RWPE2 (cell line): Measurements from ENCODE around the gene HEXD.

Experiments used
- ATAC-seq: fragments of 200-7000 bp; cut with Tn5 transposase; 3 replicates; pipeline ENCODE4 v1.9.1; 2021; ENCODE audit warnings: low read depth
- DNase-seq: peaks from one replicate; pipeline ENCODE4 v3.0.0-alpha.2; 2020; ENCODE audit warnings: low spot score
- H3K27ac ChIP-seq: fragments of 450-650 bp; 2 replicates; pipeline ENCODE4 v1.5.1; 2017; ENCODE audit warnings: mild to moderate bottlenecking; ENCODE audit not compliant: poor library complexity, severe bottlenecking
- H3K27me3 ChIP-seq: fragments of 250-450 bp; sonication (Bioruptor Pico); 2 replicates; pipeline ENCODE4 v1.5.1; 2021; ENCODE audit warnings: mild to moderate bottlenecking, moderate library complexity; ENCODE audit not compliant: insufficient read depth, poor library complexity, severe bottlenecking
- H3K36me3 ChIP-seq: fragments of 250-450 bp; sonication (Bioruptor Pico); 2 replicates; pipeline ENCODE4 v1.5.1; 2020; ENCODE audit warnings: low read depth, mild to moderate bottlenecking, moderate library complexity
- H3K4me1 ChIP-seq: fragments of 250-450 bp; sonication (Bioruptor Pico); 2 replicates; pipeline ENCODE4 v1.5.1; 2021; ENCODE audit warnings: mild to moderate bottlenecking, moderate library complexity; ENCODE audit not compliant: insufficient read depth, poor library complexity, severe bottlenecking
- H3K4me3 ChIP-seq: fragments of 250-450 bp; sonication (Bioruptor Pico); 2 replicates; pipeline ENCODE4 v1.5.1; 2021; ENCODE audit warnings: mild to moderate bottlenecking, moderate library complexity; ENCODE audit not compliant: severe bottlenecking
- H3K9me3 ChIP-seq: fragments of 250-450 bp; sonication (Bioruptor Pico); 2 replicates; pipeline ENCODE4 v1.5.1; 2021; ENCODE audit warnings: mild to moderate bottlenecking, moderate library complexity; ENCODE audit not compliant: severe bottlenecking
- TF ChIP-seq, protein P1 (sequence below): fragments of 450-650 bp; IDR thresholded peaks from one replicate; pipeline ENCODE4 v1.5.1; 2017; ENCODE audit warnings: mild to moderate bottlenecking, moderate library complexity; ENCODE audit not compliant: poor library complexity, severe bottlenecking

HEXD gene

DNA sequence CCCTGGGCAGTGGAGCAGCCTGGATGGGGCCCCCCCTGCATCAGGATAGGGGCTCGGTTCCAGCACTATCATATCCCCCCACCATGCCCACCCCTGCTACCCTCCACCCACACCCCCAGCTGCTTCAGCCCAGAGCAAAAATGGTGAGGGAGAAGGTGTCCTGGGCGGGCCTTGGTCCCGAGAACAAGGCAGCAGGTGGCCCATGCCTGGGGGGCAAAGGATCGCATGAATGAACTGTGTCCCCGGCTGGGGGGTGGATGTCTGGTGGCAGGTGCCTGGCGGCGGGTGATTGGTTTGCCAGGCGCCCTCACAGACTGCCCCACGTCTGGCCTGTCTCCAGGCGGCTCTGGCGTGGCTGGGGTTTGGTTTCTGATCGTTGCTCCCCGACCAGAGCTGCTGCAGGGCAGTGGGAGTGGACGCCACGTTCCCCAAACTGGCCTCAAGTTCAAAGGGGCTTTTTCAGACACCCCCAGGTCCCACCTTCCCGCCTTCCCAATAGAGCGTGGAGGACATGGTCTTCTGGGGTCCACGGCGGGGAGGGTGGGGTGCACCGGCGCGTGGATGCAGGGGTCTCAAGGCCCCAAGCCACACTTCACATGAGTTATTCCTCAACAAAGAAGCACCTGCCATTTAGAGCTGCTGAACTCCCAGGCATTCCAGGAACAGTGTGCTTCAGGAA, 34.0 kb upstream of the HEXD start:
- Histone ChIP-seq H3K4me3 (no peak overlapping the region), H3K27ac (peak overlapping the region; percentile 4), H3K27me3 (peaks cover 9% of the 10 kb centered on the region), H3K4me1 (peaks cover 10% of the 10 kb centered on the region), H3K9me3 (no peaks in the 10 kb centered on the region), H3K36me3 (no peaks in the 10 kb centered on the region)
- TF ChIP-seq, protein P1, sequence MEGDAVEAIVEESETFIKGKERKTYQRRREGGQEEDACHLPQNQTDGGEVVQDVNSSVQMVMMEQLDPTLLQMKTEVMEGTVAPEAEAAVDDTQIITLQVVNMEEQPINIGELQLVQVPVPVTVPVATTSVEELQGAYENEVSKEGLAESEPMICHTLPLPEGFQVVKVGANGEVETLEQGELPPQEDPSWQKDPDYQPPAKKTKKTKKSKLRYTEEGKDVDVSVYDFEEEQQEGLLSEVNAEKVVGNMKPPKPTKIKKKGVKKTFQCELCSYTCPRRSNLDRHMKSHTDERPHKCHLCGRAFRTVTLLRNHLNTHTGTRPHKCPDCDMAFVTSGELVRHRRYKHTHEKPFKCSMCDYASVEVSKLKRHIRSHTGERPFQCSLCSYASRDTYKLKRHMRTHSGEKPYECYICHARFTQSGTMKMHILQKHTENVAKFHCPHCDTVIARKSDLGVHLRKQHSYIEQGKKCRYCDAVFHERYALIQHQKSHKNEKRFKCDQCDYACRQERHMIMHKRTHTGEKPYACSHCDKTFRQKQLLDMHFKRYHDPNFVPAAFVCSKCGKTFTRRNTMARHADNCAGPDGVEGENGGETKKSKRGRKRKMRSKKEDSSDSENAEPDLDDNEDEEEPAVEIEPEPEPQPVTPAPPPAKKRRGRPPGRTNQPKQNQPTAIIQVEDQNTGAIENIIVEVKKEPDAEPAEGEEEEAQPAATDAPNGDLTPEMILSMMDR, result no peak
- ATAC-seq (no peak), DNase-seq (peak; percentile 64)

DNA sequence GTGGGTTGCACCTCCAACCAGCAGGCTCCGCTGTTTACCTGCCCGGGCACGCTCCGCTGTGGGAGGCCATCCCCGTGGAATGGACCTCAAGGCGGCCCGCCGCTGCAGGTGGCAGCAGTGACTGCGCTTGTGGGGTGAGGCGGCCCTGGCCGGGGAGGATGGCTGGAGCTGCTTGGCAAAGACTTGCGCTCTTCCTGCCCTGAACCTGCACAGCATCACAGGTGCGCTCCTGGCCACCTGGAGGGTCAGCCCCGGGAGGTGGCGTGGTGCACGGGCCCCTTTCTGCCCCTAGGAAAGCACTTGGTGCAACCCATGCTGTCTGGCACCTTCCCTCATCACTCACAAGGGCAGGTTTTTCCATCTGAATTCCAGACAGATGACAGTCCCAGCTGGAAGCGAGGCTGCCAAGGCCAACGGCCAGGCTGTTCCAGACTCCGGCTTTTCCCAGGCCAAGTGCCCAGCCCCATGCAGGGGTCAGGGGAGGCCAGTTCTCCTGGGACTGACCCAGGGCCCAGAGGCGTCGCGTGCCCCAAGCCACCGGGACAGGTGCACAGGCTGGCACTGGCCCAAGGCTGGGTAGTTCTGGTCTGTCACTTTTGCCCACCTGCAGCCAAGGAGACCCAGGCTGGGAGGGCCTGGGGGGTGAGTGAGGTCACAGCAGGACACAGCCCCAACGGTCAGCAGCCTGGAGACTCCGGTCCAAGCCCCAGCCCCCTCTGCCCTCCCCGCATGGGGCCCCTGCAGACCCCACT, 33.2 kb upstream of the HEXD start:
- peak; percentile 88 for ATAC-seq
- H3K4me1 ChIP-seq, result peaks cover 10% of the 10 kb centered on the region
- DNase-seq, result peak; percentile 93
- H3K36me3 ChIP-seq, result no peaks in the 10 kb centered on the region
- no peaks in the 10 kb centered on the region for H3K9me3 ChIP-seq
- peak overlapping the region; percentile 4 for H3K4me3 ChIP-seq
- TF ChIP-seq, protein P1, result peak; percentile 83
- peak overlapping the region; percentile 4 for H3K27ac ChIP-seq
- peaks cover 3% of the 10 kb centered on the region for H3K27me3 ChIP-seq

DNA sequence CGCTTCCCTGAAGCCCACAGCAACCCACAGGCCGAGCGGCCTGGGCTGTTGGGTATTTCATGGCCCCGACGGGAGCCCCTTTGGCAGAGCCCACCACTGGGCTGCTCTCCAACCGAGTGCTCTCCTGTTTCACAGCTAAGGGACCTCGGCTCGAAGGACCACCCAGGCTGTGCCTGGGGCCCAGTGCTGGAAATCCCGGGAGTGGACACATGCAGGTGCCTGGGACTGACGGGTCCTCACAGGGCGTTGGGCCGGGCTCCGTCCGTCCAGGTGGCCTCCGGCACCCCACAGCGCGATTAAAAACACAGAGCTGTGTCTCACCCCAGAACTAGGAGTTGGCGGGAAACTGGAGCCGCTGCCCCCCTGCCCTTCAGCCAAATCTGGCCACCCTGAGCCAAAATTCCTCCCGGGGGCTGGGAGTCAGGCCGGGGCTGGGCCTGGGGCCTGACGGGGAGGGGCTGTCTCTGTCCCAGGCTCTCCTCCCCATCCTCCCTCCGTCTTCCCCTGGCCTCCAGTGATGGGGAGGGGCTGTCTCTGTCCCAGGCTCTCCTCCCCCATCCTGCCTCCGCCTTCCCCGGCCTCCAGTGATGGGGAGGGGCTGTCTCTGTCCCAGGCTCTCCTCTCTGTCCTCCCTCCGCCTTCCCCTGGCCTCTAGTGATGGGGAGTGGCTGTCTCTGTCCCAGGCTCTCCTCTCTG, 32.4 kb upstream of the HEXD start:
- DNase-seq (peak; percentile 61), ATAC-seq (no peak)
- TF ChIP-seq, protein P1, result no peak
- H3K27ac ChIP-seq, result no peak overlapping the region
- H3K4me3 ChIP-seq, result no peak overlapping the region
- no peaks in the 10 kb centered on the region for H3K36me3 ChIP-seq
- no peaks in the 10 kb centered on the region for H3K27me3 ChIP-seq
- H3K9me3 ChIP-seq, result no peaks in the 10 kb centered on the region
- H3K4me1 ChIP-seq, result peaks cover 10% of the 10 kb centered on the region

DNA sequence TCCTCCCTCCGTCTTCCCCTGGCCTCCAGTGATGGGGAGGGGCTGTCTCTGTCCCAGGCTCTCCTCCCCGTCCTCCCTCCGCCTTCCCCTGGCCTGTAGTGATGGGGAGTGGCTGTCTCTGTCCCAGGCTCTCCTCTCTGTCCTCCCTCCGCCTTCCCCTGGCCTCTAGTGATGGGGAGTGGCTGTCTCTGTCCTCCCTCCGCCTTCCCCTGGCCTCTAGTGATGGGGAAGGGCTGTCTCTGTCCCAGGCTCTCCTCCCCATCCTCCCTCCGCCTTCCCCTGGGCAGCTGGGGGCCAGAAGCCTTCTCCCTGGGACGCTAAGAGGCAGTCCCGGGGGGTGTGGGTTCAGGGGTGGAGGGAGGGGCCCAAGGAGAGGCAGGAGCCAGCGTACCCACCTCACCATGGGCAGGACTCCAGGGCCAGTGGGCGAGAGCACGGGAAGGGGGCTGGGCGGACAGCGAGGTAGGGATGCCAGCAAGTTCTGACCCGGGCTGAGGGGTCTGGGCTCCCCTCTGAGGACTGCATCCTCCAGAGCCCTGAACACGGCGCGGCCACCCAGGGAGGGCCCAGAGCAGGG, 31.8 kb upstream of the HEXD start:
- no peak overlapping the region for H3K27ac ChIP-seq

More for the DNA sequence above, 31.8 kb upstream of the HEXD start:
- TF ChIP-seq, protein P1, result no peak
- DNase-seq (peak; percentile 61), ATAC-seq (no peak)
- Histone ChIP-seq H3K9me3 (no peaks in the 10 kb centered on the region), H3K4me3 (no peak overlapping the region), H3K27me3 (no peaks in the 10 kb centered on the region), H3K4me1 (peaks cover 10% of the 10 kb centered on the region), H3K36me3 (no peaks in the 10 kb centered on the region)
